GM21381 (cell line): Measurements from ENCODE around the gene CAMK2D.

Experiments
- ATAC-seq: cut with Tn5 transposase; IDR thresholded peaks from one replicate; pipeline ENCODE4 v1.9.1; 2021; ENCODE audit warnings: mild to moderate bottlenecking, moderate library complexity; ENCODE audit not compliant: unreplicated experiment

Gene CAMK2D

DNA sequence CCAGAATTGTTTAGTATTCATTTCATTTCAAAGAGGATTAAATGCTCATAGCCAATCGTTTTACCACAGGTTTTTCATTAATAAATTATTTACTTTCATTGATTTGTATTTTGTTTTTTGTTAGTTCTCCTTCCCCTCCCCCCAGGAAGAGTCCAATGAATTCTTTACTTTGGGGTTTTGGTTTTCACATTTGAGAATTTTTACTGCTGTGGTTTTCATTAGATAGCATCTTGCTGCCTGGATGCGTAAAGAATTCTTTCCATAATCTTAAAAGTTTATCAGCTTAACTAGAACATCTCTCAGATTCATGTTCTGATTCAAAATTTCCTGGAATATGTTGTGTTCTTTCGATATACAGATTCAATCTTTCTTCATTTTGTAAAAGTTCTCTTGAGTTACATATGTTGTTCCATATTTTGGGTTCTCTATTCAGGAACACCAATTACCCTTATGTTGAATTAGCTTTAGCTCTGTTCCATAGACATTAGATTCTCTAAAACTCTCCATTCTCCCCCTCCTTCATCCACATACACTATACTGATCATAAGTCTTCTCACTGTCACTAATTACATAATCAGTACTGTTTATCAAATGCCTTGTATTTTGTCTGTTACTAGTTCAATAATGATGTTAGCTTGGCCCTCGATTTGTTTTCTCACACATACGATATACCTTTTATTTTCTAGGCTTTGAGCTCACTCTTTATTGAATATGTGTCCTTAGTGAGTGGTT, 184.4 kb downstream of the CAMK2D start:
- ATAC-seq: no peak

DNA sequence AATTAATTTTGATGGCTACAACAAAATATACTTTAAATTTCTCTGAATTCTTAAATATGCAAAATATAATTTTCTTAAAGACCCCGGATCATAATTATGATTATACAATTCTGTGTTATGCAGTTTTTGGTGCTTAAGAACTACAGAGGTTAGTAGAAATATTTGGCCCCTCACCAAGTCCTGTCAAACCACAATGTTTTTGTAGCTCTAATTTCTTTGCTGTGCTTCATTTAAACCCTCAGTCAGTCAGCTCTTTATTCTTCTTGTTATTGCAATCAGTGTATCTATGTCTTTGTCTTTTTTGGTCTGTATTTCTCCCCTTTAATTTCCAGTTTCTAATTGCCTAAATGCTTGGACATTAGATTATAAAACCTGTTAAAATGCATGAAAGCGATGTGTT, 186.1 kb downstream of the CAMK2D start:
- ATAC-seq: no peak

DNA sequence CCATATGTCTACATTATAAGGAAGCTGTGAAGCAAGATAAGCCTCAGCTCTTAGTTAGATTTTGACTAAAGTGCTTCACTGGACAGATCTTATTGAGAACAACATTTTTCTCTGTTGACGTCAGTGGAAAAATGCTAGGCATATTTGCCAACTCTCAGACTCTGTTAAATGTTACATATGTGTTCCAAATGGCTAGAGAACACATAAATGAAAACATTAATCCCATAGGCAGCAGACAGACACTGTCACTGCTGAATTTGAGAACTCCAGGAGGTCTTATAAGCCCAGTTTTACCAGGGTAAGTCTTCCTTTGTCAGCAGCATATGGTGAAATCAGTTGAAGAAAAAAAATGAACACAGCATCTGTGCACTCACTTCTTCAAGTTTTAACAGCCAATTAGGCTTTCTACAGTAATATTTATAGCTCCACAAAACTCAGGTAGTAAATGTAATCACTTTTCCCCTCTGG, 186.9 kb downstream of the CAMK2D start:
- no peak for ATAC-seq

DNA sequence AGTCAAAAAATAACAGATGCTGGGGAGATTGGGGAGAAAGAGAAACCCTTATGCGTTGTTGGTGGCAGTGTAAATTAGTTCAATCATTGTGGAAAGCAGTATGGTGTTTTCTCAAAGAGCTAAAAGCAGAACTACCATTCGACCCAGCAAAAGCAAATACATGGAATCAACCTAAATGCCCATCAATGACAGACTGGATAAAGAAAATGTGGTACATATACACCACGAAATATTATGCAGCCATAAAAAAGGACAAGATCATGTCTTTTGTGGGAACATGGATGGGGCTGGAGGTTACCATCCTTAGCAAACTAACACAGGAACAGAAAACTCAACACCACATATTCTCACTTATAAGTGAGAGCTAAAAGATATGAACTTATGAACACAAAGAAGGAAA, 188.9 kb downstream of the CAMK2D start:
- no peak for ATAC-seq

DNA sequence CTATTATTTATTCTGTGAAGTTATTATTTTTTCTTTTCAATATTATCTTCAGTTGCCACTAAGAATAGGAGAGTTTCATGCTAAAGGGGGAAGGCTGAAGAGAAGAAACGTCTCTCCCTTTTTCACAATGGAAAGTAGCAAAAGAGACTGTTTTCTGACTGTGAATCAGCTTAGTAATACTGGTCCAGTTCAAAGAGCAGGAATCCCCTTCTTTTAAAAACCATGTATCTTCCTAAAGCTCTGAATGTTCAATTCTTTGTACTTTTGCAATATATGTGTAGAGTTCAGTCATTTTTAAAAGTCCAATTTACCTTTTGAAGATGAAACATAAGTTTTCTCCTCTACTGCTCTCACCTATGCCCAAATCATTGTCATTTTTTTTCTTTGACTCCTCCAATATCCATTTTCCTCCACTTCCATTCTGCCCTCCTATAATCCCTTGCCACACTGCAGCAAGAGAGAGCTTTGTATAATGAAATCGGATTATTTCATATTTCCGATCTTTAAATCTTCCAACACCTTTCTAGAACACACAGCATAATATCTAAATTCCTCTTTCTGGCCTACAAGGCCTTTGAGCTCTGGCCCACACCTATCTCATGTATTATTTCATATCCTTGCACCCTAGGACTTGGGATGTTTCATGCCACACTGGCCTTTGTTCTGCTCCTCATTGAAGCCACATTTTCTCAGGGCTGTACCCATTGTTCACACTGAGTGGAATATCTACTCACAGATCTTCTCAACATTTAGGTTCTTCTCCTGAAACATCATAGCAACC, 195.3 kb downstream of the CAMK2D start:
- no peak for ATAC-seq

DNA sequence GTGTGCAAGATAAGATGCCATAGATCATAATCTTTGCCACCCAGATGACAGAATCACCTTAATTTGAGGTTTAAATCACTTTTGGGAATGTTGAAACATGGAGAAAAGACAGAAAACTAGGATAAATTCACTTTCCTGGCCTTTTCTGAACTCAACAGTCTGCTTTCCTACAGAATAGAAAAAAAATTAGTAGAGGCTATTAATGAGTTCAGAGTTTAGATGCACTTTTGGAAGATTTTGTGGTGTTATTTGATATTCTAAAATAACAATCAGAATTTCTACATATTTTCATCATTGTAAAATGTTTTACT, 195.9 kb downstream of the CAMK2D start:
- no peak for ATAC-seq

DNA sequence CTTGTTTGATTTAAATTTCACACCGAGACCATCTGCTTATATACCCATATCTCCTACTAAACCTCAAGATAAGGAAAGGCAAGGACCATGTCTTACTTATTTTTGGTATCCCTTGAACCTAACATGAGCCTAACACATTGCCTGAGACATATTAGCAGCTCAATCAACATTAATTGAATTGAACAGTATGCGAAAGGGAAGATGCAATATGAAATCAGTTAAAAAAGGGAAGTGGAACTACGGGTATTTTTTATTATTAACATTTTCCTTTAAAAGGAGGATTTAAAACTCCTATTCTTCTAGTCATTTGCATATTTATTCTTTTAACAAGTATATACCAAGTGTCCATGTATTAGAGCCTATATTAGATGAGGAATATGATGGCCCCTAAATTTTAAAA, 197.0 kb downstream of the CAMK2D start:
- peak; percentile 23 for ATAC-seq

DNA sequence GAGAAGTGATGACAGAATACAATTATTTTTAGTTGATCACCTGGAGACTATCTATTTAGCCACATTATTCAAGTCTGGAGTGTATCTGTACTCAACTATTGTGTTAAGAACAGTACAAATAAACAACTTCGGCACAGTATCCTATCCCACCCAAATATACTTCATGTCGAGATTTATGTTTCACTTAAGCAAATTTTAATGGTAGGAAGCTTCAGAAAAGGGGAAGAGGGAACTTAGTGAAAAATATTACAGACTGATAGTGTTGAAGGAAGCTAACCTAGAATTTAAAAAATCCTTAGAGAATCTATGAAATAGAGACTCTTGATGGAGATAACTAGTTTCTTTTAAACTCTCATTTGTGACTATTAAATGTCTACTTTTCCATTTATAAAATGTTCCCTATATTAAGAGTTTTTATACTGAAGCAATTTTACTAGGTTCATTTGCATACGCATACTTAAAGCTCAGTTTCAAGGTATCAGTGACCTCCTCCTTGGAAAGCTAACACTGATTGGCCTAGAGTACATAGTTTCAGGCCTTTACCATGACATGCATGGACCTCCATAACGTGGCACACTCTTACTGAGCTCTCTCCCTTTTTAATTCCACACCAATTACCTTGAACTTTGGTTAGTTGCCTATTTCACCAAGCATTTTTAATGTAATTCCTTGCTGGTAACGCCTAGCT, 197.7 kb downstream of the CAMK2D start:
- ATAC-seq: no peak

DNA sequence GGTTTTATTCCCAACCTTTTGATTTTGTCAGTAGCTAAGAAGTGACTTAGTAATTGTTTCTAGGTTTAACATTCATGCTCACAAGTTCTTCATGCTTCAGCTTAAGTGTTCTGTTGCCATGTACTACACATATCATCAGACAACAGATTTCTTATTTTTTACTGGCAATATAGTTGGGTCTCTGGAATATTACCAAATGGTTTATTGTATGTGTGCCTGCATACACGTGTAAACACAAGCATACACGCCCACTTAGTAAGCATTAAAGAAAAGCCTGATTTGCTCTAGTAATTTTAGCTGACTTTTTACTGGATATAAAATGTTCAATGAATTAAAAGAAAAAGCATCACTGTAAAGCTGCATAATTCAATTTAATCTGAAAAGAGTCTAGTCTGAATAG, 199.8 kb downstream of the CAMK2D start:
- no peak for ATAC-seq

DNA sequence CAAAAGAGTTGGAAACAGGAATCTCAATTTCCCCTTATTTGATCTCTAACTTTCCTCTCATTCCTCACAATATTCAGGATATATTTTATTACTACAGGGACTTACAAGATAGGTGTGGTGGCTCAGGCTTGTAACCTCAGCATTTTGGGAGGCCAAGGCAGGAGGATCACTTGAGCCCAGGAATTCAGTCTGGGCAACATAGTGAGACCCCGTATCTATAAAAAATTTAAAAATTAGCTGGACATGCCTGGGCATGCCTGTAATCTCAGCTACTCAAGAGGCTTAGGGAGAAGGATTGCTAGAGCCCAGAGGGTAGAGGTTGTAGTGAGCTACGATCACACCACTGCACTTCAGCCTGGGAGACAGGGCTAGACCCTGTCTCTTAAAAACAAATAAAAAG, 200.4 kb downstream of the CAMK2D start:
- no peak for ATAC-seq

DNA sequence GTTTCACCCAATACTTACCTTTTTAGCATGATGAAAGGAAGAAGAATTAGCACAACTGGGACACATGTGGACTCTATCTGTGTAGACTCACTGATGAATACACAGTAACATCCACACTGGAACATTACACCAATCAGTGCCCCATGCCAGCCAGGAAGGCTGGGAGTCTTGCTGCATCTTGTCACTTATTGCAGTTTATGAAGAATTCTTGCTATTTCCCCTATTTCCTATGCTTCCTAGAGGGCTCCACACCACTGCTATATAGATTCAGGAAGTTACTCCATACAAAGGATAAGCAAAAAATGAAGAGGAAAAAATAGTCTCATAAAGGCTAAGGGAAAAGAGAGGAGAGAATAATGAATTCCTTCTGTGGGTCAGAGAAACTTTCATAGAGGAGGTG, 201.0 kb downstream of the CAMK2D start:
- ATAC-seq: no peak

DNA sequence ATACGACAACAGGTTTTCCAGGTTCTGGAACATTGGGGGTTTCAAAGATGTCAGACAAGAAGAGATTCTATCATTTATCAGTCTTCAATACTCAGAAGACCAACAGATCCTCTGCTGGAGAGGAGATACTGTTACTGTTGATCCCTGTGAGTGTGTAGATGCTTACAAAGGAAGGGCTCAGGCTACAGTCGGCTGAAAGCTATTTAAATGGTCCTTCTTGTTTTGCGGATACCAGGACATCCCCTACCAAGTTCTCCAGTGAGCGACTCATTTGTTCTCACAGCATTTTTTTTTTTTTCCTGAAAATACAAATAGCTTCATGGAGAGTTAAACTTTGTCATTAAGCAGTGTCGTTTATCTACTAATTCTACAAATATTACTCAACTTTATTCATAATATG, 201.6 kb downstream of the CAMK2D start:
- no peak for ATAC-seq

DNA sequence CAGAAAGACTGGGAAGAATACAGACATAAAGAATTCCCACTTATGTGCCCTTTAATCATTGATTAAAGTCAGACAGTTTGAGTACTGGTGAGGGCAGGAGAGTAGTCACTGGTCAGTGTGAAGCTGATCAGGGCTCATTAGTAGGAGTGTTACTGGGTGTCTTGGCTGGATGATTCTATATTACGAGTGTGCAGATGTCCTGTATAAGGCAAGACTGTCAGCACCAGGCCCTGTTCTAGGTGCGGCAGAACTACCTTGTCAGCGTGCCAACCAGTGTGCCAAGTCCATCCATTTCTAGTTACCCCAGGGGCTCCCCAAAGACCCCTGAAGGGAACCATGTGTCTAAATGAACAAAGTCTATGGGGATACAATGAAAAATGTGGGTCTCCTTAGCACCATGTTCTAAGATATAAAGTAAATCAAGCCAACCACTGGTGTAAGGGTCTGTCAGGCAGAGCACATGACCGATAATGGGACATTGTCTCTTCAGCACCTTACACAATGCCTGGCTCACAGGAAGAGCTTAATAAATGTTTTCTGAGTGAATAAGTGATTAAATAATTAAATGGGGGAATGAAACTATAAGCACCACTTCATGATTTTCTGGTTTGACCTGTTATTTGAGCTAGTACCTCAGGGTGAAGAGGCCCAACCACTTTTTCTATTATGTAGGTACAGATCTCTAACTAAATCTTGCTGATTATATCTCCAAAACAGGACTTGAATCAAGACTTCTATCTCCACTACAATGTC, 205.0 kb downstream of the CAMK2D start:
- no peak for ATAC-seq

DNA sequence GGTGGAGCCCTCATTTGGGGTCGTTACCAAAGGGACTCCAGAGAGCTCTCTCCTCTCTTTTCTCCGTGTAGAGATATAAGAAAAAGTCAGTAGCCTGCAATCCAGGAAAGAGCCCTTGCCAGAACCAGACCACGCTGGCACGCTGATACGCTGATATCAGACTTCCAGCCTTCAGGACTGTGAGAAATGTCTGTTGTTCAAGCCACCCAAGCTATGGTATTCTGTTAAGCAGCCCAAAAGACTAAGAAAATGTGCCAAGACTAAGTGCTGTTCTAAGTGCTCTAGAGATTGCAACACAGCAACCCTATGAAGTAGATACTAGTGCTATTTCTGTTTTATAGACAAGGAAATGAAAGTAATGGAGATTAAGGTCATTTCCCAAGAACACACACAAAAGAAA, 205.7 kb downstream of the CAMK2D start:
- ATAC-seq: no peak

DNA sequence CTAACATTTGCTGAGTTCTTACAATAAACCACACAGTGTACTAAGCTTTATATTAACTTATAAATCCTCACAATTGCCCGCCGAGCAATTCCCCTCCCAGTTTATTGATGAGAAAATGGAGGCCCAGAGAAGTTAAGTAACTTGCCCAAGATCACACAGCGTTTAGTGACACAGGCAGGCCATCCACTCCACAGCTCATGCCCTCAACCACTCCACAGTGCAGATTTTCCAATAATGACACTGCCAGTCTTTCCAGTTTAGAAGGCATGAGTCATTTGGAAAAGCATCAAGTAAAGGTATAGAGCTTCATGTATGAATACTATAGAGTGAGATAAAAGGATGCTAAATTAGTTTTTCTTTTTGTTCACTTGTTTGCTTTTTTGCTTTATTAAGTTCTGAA, 208.5 kb downstream of the CAMK2D start:
- no peak for ATAC-seq

DNA sequence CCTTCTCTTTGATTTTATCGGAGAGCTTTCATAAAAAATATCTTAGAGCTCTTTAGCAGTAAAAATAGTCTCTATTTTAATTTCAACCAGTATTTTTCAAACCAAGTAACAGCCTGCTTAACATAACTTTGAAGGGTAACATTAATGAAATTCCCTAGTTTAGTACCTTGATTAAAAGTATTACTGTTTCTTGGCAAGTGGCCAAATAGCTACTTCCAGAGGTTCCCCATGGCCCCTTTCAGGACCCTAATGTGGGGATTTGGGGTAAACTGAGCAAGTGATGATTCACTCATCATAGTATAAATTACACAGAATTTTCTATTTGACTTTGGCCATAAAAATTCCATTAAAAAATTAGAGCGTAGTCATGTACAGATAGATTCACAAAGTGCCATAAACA, 211.0 kb downstream of the CAMK2D start:
- no peak for ATAC-seq

DNA sequence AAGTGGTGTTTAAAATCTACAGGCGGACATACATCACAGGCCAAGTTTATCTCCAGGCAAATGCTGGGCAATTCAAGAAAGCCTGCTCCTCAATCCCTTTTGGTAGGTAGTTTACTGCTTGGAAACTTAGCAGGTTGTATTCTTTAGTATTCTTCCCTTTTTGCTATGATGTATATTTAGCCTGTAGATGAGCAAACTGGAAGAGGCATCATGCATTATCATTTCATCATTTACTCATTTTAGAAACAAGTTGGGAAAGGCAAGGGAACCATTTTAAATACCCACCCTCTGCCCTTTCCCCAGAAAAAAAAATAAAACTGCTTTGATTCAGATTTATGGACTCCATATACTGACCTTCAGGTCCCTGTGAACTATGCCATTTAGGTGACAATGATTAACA, 213.2 kb downstream of the CAMK2D start:
- ATAC-seq: no peak

DNA sequence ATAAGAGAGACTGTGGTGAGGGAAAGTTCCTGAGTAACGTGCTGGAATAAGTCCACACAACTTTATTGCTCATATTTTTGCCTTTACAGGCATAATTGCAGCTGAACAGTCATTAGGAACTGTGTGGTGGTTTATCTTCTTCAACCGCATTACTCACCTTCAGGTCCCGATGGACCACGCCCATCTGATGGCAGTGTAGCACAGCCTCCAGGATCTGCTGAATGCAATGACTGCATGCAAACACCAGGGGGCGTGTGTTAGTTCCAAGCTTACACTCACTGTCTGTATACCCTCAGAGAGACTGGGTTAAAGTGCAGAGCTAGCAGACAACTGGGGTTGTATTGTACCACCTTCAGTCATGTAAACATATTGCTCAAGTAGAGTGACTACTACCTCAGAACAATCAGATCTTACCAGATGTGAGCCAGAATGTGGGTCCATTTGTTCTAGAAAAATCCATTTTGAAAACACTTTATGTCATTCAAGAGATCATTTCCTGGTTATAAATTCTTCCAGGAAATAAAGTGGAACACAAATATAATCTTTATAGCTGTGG, 214.0 kb downstream of the CAMK2D start:
- peak; percentile 99 for ATAC-seq

DNA sequence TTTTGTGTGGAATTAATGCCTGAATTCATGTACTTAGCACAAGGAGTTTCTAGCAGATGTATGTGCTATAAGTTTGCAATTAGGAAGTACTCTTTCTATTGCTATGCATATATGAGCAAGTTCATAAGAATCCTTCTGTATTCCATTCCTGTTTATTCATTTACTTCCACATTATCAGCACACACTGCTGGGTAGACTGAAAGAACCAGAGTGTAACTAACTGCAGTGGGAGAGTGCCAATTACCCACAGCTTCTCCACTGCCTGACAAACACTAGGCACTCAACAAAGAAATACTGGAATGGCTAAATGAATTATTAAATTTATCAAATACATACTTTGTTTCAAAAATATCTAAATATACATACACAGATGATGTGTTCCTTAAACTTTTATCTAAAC, 219.6 kb downstream of the CAMK2D start:
- ATAC-seq: no peak

DNA sequence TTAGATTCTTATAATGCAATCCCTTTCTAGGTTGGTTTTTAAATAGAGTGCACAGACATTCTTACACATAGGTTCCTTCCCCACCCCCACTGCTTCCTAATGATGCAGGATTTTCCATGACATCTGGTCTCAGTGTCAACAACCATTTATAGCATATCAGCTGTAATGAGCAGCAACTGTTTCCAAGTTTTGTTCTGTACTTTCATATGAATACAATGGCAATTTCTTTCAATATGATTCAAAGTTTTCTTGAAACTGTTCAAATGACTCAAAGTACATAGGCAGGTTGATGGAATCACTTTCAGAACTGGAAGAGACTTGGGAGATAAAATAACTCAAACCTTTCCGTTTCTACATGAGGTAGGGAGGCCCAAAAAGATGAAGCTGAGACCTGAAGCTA, 220.7 kb downstream of the CAMK2D start:
- no peak for ATAC-seq

DNA sequence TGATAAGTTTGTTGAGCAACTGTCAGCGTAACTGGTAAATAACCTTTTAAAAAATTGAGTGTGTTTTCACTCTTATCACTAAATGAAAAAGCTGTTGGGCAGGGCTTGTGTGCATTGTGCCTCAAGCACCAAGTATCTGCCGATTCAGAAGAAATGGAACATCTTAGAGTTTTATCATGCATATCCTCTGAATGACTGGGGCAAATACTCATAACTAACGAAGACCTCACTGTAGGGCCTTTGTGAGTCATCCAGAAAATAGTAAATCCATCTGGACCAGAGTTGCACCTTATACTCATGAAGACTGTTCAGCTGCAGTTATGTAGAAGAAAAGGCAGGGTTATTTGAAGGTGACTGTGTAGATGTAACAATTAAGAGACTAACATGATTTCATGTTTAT, 222.1 kb downstream of the CAMK2D start:
- no peak for ATAC-seq
